Endometrium (tissue), 2 donors: ENCODE measurements around the gene OGA.

Source experiments
- FAIRE-seq: peaks from 2 replicates; lab custom pipeline; 2012; peaks lifted over from hg19 to GRCh38; lab: Jason Lieb, UNC
- donor health status: control.
- donor health status: control.

OGA gene

DNA sequence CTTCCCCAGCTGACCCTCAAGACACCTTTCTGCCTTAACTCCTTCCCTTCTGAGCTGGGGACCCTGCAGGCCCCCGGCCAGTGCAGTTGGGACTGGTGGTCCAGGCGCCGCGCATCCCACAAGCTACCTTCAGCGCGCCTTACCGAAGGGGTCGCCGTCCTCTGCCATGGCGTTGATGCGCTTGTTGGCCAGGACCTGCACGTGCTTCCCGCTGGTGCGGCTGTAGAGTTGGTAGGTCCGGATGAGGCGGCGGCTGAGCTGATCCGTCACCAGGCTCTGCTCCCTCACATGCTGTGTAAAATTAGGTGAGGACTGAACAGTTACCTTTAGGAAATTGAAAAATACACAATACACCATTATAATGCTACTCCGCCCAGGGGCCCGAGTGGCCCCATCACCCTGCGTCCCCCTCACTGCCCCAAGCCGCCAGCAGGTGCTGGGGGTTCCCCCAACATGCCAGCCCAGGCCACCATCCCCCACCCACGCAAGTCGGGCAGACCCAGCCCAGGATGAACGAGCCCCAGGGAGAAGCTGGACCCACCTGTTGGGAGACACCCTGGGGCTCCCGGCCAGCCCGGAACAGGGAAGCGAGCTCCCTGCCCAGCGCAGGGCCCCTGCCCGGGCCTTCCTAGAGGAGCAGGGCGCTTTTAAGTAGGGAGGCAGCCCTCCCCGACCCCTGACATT lies 43.5 kb downstream of the OGA start:
- no peak for FAIRE-seq

DNA sequence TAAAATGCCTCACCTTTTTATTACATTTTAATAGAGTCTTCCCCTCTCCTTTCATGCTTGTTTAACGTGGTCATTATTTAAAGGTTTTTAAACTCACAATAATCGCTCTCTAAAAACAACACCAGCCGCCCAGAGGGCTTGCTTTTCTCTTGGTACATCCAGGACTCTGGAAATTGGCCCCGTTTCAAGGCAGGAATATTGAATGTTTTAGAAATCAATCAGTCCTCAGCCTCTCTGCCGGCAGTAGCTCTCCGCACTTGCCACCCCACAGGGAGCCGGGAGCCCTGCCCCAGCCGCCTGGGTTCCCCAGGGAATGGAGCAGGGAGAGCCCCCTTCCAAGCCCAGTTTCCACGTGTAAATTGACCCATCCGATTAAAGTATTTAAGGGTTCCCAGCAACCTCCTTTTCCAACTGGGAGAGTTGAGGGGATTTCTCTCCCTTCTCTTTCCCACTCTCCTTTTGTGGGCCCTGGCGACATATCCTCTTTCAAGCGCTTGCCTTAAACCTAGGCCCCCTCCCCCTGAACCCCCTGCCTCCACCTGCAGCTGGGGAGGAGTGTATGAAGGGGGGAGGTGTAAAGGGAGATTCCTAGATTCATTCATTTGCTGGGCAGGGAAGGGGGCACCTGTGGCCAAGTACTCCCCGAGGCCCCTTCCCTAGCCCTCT lies 44.2 kb downstream of the OGA start:
- FAIRE-seq, result no peak

DNA sequence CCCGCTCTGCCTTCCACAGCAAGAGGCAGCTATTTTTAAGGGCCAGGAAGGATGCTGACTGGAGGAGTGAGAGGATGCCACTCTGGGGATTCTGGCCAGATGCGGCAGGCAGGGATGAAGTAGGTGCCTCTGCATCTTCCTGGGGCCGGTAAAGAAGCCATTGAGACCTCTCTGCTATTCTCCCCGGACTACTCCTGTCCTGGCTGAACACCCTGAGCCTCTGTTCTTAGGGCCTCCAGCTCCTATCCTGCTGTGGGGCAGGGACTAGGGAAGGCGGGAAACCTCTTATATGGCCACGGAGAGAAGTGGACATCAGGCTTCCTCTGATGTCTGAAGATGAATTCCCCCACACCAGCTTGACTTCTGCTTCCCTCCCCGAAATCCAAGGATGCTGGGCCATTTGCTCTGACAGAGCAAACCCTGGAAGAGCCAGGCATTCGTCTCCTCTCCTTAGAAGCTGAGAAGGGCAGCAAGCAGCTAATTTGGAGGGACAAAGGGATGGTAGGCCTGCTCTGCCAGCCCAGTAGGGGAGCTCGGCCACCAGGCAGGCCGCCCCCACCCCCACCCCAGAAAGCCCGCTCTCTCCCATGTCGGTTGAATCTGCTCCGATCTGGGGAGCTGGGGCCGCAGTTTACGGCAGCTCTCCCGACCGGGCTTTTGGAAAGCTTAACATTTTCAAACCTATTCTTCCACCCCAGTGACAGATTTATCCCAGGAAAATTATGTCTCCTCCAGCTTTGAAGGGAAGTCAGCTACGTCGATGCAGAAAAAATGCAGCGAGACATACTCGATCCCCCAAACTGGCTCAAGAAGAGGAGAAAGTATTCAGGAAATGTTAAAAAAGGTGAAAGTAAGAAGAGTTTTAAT lies 45.1 kb downstream of the OGA start:
- no peak for FAIRE-seq

DNA sequence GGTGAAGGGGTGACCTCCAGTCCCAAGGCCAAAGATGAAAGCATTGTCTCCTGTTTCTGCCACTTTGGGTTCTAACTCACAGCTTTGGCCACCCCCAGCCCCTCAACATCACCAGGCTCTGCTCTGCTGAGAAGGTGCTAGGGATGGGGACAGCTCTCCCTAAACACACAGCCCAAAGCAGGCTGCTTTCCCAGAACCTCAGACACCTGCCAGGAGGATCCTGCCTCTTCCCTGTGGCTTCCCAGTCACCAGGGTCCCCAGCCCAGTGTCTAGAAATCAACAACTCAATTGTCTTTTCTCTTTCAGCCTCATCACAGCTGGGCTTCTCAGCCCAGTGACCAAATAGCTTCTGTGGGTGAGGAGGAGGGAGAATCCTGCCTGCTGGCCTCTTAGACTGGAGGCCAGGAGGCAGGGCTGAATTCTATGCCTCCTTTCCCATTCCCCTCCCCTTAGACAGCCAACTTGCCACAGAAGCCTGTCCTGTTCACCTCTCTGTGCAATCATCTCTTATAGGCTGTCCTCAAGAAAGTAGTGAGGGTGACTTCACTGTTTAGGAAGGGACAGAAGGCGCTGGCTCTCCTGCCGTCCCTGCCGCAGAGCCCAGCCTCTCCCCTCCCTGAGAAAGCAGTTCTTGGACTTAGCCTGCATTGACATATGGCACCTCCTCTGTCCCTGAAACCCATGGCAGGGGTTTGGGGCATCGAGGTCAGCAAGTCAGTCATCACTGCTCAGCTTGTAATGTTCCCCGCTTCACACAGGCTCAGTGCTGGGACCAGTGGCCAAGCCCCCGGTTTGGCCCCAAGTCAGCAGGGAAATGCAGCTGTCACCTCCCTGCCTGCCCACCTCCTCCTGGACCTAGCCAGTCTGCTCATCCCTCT lies 46.0 kb downstream of the OGA start:
- no peak for FAIRE-seq

- FAIRE-seq, result no peak
Measured at GRCh38 chr10:101771380-101771779, 46.9 kb downstream of the OGA start.

DNA sequence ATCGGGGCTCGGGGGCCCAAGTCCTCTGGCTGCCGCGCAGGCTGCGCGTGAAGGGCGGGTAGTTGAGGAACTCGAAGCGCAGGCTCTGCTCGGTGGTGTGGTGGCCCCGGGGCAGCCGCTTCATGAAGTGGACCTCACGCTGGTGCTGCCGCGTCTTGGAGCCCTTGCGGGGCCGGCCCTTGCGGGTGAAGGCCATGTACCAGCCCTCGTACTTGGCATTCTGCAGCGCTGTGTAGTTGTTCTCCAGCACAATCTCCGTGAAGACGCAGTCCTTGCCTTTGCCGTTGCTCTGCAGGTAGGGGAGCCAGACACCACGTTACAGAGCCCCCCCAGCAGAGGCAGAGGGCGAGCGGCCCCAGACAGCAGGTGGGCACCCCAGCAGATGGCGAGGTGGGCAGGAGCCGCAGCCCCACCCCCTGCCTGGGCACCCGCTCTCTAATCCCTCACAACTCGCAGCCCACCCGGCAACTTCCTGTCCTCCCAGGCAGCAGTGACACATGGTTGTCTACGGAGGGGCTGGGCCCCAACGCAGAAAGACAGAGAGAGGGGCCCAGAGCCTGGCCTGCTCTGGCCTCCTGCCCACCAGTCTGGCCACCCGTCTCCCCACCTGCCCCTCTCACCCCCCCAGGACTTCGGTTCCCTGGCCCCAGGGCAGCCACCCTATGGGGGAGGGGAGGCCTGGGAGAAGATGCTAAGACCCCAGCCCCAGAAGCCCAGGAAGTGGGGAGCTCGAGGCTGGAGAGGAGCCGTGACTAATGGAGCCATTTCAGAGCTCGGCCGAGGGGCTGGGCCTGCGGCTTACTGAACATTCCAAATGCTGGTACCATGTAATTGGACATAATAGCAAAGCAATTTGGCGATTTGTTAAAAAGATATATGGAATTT lies 47.7 kb downstream of the OGA start:
- no peak for FAIRE-seq

- FAIRE-seq, result no peak
Measured at GRCh38 chr10:101769541-101770180, 48.6 kb downstream of the OGA start.

GRCh38 chr10:101768791-101769170 lies 49.5 kb downstream of the OGA start:
- FAIRE-seq, result no peak

- no peak for FAIRE-seq
Measured at GRCh38 chr10:101767966-101768790, 50.1 kb downstream of the OGA start.

GRCh38 chr10:101767600-101767945 lies 50.7 kb downstream of the OGA start:
- FAIRE-seq, result no peak

DNA sequence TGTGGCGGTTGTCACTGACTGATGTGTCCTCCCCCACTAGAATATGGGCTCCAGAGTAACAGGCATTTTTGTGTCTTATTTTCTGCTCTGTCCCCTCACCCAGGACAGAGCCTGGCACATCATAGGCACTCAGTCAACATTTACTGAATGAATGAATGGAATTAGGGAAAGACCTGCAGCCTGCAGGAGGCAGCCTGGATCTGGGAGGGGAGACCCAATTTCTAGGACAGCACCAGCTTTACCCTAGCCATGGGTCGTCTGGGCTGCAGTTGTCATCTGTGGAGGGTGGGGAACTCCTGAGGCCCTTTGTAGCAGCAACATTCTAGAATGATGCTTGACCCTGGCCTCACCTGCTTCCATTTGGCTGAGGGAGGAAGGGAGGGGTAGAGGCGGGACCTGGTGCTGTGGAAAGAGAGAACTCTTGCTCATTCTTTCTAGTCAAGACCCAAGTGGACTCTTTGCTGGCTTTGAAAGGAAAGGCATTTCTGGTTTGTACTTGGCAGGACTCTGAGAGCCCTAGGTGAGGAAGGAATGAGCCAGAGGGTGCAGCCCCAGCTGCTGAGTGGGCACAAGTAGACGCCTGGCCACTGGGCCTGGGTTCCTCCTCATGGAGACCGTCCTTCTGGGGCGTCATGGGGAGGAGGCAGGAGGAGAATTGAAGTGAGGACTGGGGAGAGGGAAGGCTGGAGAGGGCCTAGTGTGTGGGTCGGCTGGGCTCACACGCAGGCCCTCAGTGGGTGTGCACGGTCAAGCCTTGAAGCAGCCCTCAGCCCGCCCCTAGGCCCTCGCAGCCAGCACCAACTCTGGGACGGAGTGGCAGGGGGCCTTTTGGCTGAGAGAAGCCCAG lies 51.3 kb downstream of the OGA start:
- no peak for FAIRE-seq

DNA sequence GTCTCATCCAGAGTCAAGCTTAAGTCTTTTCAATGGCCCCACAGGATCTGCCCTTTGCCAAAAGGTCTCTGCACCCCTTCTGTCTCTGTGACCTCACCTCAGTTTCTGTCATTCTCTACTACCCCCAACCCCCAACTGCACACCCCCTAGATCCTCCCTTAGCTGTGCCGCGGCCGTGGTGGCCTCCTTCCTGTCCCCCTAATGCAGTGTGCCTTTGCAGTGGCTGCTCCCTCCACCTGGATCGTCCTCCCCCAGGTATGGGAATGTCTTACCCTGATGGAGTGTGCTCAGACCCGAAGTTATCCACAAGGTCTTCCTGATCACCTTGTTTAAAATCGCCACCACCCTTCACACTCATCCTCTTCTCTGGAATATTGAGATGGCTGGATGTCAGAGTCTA lies 51.9 kb downstream of the OGA start:
- FAIRE-seq, result no peak

GRCh38 chr10:101763141-101763846 lies 55.0 kb downstream of the OGA start:
- no peak for FAIRE-seq

GRCh38 chr10:101762736-101763135 lies 55.5 kb downstream of the OGA start:
- FAIRE-seq, result no peak

DNA sequence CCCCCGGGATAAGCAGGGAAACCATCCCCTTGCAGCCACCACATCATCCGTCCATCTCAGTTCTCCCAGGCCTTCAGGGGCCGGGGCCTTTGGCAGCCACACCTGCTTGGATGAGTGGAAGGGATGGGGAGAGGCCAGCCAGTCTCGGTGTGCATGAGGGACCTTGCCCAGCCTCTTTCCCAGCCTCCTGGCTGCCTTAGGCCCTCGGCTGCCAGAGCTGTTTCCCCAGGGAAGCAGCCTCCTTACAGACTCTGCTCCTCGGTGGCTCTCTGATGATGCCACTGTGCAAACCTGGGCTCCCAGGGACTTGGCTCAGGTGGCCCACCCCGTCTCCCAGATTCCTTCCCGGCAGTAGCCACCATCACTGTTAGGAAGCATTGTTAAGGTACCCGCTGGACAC lies 57.0 kb downstream of the OGA start:
- no peak for FAIRE-seq

- no peak for FAIRE-seq
Measured at GRCh38 chr10:101760510-101760909, 57.7 kb downstream of the OGA start.

GRCh38 chr10:101759309-101760247 lies 58.7 kb downstream of the OGA start:
- FAIRE-seq, result no peak
